Dendritic cell treated with granulocyte-macrophage colony-stimulating factor and Interleukin-4, amounts not matched to agents 40 ng/mL and 50 ng/mL, for 4 days (primary cell): Measurements from ENCODE around the gene KRT39.

Experiments used
- H3K27ac Mint-ChIP-seq: one replicate; pipeline ENCODE4 v1.8.0; 2022; ENCODE audit warnings: mild to moderate bottlenecking, mixed read lengths
- H3K27me3 Mint-ChIP-seq: one replicate; pipeline ENCODE4 v1.8.0; 2022; ENCODE audit warnings: mild to moderate bottlenecking, mixed read lengths
- H3K36me3 Mint-ChIP-seq: one replicate; pipeline ENCODE4 v1.8.0; 2022; ENCODE audit warnings: low read depth, mixed read lengths
- H3K4me1 Mint-ChIP-seq: one replicate; pipeline ENCODE4 v1.8.0; 2022; ENCODE audit warnings: low read depth, mixed read lengths
- H3K4me3 Mint-ChIP-seq: one replicate; pipeline ENCODE4 v1.8.0; 2022; ENCODE audit warnings: mild to moderate bottlenecking, moderate library complexity, mixed read lengths
- H3K9me3 Mint-ChIP-seq: one replicate; pipeline ENCODE4 v1.8.0; 2022; ENCODE audit warnings: mixed read lengths
- intact Hi-C: fragments of 100-400 bp; cut with micrococcal nuclease; formaldehyde crosslinking; loops from one replicate; pipeline ENCODE4 v1.15.0; 2022

The KRT39 gene

DNA sequence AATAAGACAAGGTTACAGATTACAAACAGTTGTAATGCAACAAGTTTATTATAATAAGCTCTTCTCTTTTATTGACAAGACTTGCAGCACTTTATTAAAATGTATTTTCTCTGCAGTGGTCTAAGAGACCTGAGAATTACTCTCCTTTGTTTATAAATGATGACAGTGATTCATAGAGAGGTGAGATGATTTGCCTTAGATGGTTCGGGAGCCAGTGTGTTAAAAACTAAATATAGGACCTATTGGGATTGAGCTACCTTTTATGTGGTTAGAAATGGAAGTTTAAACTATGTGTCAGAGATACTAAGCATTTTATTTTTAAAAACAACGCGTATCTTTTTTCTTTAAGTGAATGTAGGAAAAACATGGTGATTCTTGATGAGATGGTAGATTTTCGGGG lies 30.1 kb upstream of the KRT39 start:
- no peak overlapping the region for H3K4me3 Mint-ChIP-seq
- H3K27ac Mint-ChIP-seq, result no peak overlapping the region
- H3K9me3 Mint-ChIP-seq, result no peaks in the 10 kb centered on the region
- no peaks in the 10 kb centered on the region for H3K4me1 Mint-ChIP-seq
- intact Hi-C loops, result no loop called here
- peaks cover 32% of the 10 kb centered on the region for H3K27me3 Mint-ChIP-seq
- no peaks in the 10 kb centered on the region for H3K36me3 Mint-ChIP-seq

DNA sequence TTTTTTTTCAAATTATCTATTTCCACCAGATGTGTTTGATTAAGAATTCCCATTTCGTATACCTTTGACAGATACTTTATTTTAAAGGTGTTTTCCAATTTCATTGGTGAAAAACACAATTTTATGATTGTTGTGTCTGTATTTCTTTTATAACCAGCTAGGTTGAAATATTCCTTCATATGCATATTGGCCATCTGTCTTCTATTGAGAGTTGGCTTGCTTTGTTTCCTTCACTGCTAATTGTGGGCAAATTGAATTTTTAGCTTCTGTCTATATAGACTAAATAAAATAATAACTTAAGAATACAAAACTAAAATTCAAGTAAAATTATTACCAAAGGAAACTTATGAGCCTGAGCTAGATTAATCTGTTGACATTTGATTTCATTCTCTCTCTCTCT lies 28.4 kb upstream of the KRT39 start:
- no peak overlapping the region for H3K27ac Mint-ChIP-seq
- H3K4me3 Mint-ChIP-seq, result no peak overlapping the region
- H3K36me3 Mint-ChIP-seq, result no peaks in the 10 kb centered on the region
- H3K9me3 Mint-ChIP-seq, result no peaks in the 10 kb centered on the region
- H3K27me3 Mint-ChIP-seq, result peaks cover 32% of the 10 kb centered on the region
- H3K4me1 Mint-ChIP-seq, result no peaks in the 10 kb centered on the region
- intact Hi-C loops, result no loop called here

DNA sequence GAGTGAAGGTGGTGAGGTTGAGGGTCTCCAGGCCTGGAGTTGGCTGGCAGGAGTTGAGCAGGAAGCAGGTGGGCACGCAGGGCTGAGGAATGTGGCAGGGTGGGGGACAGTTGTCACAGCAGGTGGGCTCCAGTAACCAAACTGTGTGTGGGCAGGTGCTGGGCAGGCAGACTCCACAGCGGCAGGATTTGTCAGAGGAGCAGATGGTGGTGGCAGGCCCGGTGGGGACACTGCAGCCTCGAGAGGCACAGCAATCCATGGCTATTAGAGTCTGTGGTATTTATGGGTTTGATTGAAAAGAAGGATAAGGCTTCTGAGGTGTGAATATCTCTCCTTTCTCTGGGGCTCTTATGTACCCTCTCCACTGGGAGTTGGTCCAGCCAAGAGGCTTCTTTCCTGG lies 27.1 kb upstream of the KRT39 start, which contains the start of gene KRTAP3-3:
Gene KRTAP3-3, minus strand, starts transcription at position 326 of the 400 bp plus-strand sequence. Its CDS starts 67 bp downstream, at position 259.
- Mint-ChIP-seq H3K9me3 (no peaks in the 10 kb centered on the region), H3K36me3 (no peaks in the 10 kb centered on the region), H3K4me3 (no peak within 1 kb of the TSS), H3K27me3 (peaks cover 28% of the 10 kb centered on the region), H3K27ac (no peak within 1 kb of the TSS), H3K4me1 (no peaks in the 10 kb centered on the region)
- intact Hi-C loops, result no loop called here

DNA sequence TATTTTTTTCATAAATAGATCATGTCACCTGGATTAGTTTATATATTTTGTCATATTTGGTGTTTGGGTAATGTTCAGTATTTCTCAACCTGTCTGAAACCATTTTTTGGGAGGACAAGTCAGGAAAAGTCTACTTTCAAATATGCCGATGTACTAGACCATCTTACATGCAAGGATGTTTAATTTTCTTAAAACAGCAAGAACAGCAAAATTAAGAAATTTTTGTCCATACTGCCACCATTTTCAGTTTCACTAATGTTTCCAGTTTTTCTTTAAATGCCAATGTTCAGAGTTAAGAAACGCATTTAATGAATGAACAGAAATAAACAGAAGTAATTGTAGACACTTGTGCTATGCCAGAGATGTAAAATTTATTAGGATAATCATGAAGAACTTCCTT lies 26.3 kb upstream of the KRT39 start:
- Mint-ChIP-seq H3K4me1 (no peaks in the 10 kb centered on the region), H3K9me3 (no peaks in the 10 kb centered on the region), H3K4me3 (no peak overlapping the region), H3K27me3 (peaks cover 26% of the 10 kb centered on the region), H3K27ac (no peak overlapping the region), H3K36me3 (no peaks in the 10 kb centered on the region)
- intact Hi-C loops, result no loop called here

DNA sequence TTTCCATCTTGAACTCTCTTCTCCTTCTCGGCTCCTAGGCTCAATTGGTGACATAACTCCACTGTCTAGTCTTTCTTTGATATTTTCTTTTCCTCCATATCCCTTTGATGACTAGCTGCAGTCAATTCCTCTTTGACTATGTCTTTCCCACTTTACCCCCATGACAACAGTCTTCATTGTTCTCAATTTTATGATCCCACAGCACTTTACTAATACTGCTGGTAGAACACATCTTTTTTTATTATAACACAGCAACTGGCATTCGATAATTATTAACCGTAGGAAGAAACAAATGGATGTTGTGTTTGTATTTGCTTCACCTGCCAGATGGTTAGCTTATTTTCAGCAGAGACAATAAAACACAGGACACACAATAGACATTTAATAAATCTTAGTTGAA lies 25.9 kb upstream of the KRT39 start:
- no peaks in the 10 kb centered on the region for H3K9me3 Mint-ChIP-seq
- no peak overlapping the region for H3K27ac Mint-ChIP-seq
- intact Hi-C loops, result no loop called here
- H3K4me3 Mint-ChIP-seq, result no peak overlapping the region
- H3K4me1 Mint-ChIP-seq, result peaks cover 4% of the 10 kb centered on the region
- H3K36me3 Mint-ChIP-seq, result no peaks in the 10 kb centered on the region
- H3K27me3 Mint-ChIP-seq, result peaks cover 25% of the 10 kb centered on the region

DNA sequence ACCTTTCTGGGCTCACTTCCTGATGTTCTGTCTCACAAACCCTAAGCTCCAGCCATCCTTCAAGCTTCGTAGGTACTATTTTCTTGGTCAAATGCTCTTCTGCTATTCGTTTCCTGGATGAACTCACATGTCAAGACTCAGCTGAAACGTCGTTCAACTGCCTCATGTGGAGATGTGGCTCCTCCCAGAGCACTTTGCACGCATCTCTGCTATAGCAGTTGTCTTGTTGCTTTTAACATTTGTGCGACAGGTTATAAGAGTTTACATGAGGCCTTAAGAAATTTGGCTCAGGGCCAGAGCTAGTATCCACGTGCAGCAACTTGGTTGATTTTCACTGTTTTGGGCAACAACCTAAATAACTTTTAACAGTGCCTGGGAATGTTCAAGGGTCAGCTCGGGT lies 20.2 kb upstream of the KRT39 start:
- intact Hi-C loops, result no loop called here
- Mint-ChIP-seq H3K27me3 (peaks cover 16% of the 10 kb centered on the region), H3K36me3 (no peaks in the 10 kb centered on the region), H3K4me1 (peaks cover 11% of the 10 kb centered on the region), H3K9me3 (no peaks in the 10 kb centered on the region), H3K4me3 (no peak overlapping the region), H3K27ac (no peak overlapping the region)

DNA sequence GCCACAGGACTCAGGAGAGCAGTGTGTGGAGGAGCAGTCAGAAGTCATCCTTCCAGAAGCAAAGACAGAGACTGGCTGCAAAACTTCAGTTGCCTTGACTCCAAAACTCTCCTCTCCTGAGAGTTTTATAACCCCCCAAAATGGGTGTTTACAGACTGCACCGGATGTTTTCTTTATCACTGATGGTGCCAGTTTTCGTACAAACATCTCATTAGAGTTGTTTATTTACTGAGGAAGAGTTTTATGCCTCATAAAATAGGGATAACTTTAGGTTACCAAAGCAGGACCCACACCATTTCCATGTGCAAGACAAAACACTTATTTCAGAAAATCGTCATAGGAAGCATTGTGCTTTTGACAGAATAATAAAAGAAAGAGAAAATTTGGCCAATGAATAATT lies 17.5 kb upstream of the KRT39 start, which contains the start of gene KRT40:
Gene KRT40, minus strand, starts transcription at position 101 of the 400 bp plus-strand sequence. Its CDS starts 53 bp downstream, at position 48.
- H3K4me1 Mint-ChIP-seq, result peaks cover 11% of the 10 kb centered on the region
- intact Hi-C loops, result no loop called here
- no peak within 1 kb of the TSS for H3K27ac Mint-ChIP-seq
- no peak within 1 kb of the TSS for H3K4me3 Mint-ChIP-seq
- H3K9me3 Mint-ChIP-seq, result no peaks in the 10 kb centered on the region
- H3K36me3 Mint-ChIP-seq, result no peaks in the 10 kb centered on the region
- peaks cover 14% of the 10 kb centered on the region for H3K27me3 Mint-ChIP-seq

DNA sequence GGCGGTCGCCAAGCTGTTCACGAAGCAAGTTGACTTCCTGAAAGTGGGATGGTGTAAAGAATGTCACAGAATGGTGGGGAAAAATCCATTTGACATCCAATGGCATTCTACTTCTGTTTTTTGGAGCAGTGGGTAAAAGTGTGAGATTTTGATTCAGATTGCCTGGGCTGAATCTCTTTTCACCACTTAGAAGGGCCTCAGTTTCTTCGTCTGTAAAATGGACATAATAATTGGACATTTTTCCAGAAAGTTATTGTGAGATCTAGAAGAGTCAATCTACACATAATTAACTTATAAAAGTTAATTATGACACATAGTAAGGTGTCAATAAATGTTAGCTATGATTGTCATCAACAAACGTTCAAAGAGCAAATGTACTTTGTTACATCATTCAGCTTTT lies 14.4 kb upstream of the KRT39 start:
- Mint-ChIP-seq H3K4me1 (no peaks in the 10 kb centered on the region), H3K36me3 (no peaks in the 10 kb centered on the region), H3K9me3 (no peaks in the 10 kb centered on the region), H3K4me3 (no peak overlapping the region), H3K27ac (no peak overlapping the region), H3K27me3 (peaks cover 14% of the 10 kb centered on the region)
- intact Hi-C loops, result no loop called here

DNA sequence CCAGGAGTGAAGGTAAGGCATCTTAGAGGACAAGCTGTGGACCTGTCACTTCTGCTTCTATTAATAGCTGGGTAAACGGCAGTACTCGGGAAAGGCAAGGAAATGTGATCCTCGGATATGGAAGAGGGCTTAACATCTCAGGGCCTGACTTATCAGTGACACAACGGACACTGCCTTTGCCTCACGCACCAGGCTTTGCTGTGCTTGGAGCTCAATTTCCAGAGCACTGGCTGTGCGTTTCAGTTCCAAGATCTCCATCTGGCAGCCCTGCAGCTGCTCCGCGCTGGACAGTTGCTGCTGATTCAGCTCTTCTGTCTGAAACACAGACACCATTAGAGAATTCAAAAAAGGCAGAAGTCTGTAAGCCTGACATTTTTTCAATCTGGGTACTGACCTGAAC lies 13.8 kb upstream of the KRT39 start:
- Mint-ChIP-seq H3K4me1 (no peaks in the 10 kb centered on the region), H3K36me3 (no peaks in the 10 kb centered on the region), H3K27ac (no peak overlapping the region), H3K4me3 (no peak overlapping the region), H3K9me3 (no peaks in the 10 kb centered on the region), H3K27me3 (peaks cover 17% of the 10 kb centered on the region)
- intact Hi-C loops, result no loop called here

DNA sequence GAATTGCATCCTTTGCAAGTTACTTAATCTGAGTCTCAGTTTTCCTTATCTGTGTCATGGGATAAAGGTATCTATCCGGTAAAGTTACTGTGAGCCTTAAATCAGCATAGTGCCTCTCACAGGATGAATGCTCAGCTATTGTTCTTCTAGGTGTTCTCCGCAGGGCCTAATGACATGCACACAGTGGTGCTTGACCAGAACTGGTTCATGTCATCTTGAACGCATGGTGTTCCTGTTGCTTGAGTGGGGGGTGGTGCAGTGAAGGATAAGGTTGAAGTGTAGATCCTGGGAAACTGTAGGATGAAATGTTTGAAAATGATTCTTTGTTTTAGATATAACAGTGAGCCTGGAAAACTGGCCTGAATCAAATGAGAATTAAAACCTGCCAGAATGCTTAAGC lies 13.4 kb upstream of the KRT39 start:
- Mint-ChIP-seq H3K27ac (no peak overlapping the region), H3K4me3 (no peak overlapping the region), H3K36me3 (no peaks in the 10 kb centered on the region), H3K27me3 (peaks cover 21% of the 10 kb centered on the region), H3K9me3 (no peaks in the 10 kb centered on the region), H3K4me1 (no peaks in the 10 kb centered on the region)
- intact Hi-C loops, result no loop called here

DNA sequence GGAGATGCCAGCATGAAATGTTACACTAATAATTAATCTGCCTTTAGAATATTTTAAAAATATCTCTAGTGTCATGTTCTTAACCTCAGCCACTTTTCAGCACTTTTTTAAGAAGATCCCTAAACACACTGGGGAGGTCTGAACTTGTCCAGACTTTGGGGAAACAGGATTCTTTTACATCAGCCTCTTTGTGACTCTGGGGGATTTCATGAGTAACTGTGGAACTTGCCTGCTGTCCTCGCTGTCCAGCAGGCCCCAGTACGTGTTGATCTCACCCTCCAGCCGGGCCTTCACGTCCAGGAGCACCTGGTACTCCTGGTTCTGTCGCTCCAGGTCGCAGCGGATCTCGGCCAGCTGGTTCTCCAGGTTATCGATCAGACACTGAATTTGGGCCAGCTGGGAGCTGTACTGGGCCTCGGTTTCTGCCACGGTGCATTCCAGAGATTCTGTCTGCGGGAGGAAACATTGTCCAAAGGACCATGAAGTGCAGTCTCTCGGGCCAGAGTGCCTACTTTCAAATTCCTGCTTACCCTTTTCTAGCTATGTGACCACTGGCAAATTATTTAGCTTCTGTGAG lies 11.9 kb upstream of the KRT39 start:
- peaks cover 20% of the 10 kb centered on the region for H3K27me3 Mint-ChIP-seq
- intact Hi-C loops, result no loop called here
- H3K4me3 Mint-ChIP-seq, result no peak overlapping the region
- H3K27ac Mint-ChIP-seq, result no peak overlapping the region
- H3K36me3 Mint-ChIP-seq, result no peaks in the 10 kb centered on the region
- H3K4me1 Mint-ChIP-seq, result no peaks in the 10 kb centered on the region
- H3K9me3 Mint-ChIP-seq, result no peaks in the 10 kb centered on the region

DNA sequence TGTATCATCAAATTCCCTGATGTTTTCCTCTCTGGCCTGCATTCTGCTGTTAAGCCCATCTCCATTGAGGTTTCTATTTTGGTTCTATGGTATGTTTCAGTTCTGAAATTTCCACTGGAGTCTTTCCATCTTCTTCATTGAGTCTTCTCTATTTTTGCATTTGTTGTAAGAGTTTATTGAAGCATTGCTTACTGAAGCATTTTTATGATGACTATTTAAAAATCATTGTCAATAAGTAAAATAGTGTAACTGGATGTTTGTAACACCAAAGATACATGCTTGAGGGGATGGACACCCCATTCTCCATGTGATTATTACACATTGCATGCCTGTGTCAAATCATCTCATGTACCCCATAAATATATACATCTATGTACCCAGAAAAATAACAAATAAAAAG lies 8.8 kb upstream of the KRT39 start:
- Mint-ChIP-seq H3K4me3 (no peak overlapping the region), H3K36me3 (no peaks in the 10 kb centered on the region), H3K4me1 (no peaks in the 10 kb centered on the region), H3K9me3 (no peaks in the 10 kb centered on the region), H3K27ac (no peak overlapping the region), H3K27me3 (peaks cover 22% of the 10 kb centered on the region)
- intact Hi-C loops, result no loop called here

DNA sequence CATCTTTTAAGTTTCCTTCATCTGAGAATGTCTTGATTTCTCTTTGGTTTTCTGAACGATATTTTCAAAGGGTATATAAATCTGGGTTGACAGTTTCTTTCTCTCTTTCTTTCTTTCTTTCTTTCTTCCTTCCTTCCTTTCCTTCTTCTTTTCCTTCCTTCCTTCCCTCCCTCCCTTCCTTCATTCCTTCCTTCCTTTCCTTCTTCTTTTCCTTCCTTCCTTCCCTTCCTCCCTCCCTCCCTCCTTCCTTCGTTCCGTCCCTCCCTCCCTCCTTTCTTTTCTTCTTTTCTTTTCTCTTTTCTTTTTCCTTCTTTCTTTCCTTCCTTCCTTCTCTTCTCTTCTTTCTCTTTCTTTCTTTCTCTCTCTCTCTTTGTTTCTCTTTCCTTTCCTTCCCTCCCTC lies 7.6 kb upstream of the KRT39 start:
- no peak overlapping the region for H3K27ac Mint-ChIP-seq
- no peaks in the 10 kb centered on the region for H3K9me3 Mint-ChIP-seq
- no peak overlapping the region for H3K4me3 Mint-ChIP-seq
- intact Hi-C loops, result no loop called here
- H3K36me3 Mint-ChIP-seq, result no peaks in the 10 kb centered on the region
- peaks cover 22% of the 10 kb centered on the region for H3K27me3 Mint-ChIP-seq
- H3K4me1 Mint-ChIP-seq, result no peaks in the 10 kb centered on the region

DNA sequence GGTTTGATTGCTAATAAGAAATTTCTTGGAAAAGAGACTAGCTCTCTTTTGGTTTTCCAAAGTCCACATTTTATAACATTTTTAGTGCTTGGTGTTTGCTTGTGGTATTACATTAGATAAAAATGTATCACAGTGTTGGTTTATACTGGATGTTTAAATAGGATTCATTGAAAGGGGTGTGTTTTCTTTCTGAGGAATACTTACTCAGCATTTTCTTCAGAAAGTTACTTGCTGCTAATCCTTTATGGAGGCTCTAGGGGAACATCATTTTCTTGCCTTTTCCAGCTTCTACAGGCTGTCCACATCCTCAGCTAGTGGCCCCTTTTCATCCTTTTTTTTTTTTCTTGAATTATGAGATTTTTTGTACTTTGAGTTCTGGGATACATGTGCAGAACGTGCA lies 834 bp upstream of the KRT39 start:
- Mint-ChIP-seq H3K4me3 (no peak overlapping the region), H3K27ac (no peak overlapping the region), H3K27me3 (peaks cover 8% of the 10 kb centered on the region), H3K9me3 (peaks cover 8% of the 10 kb centered on the region), H3K36me3 (no peaks in the 10 kb centered on the region), H3K4me1 (no peaks in the 10 kb centered on the region)
- intact Hi-C loops, result no loop called here

DNA sequence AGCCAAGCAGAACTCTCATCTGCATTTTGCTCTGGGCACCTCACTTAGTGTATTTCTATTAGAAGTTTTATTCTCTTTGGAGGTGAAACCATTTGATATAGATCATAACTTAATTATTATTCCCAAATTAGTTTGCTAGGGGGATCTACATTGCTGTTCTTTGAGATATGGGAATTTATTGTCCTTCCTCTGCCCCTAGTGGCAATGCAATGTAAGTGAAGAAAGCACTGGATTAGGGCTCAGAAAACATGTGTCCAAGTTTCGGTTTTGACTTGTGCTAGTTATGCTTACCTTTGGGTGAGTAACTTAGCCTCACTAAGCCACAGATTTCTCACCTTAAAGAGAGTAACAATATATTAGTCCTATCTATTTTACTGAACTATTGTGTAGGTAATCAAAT lies 2.9 kb downstream of the KRT39 start:
- Mint-ChIP-seq H3K4me1 (no peaks in the 10 kb centered on the region), H3K36me3 (no peaks in the 10 kb centered on the region), H3K27me3 (peaks cover 4% of the 10 kb centered on the region), H3K27ac (no peak overlapping the region), H3K4me3 (no peak overlapping the region), H3K9me3 (peaks cover 8% of the 10 kb centered on the region)
- intact Hi-C loops, result no loop called here
